Neural progenitor cell (in vitro differentiated cells): Measurements from ENCODE around the gene DPP3. TPM values are rescaled to one million over a fixed set of nuclear protein-coding genes. Genes with fewer than 3 reads are reported as not detected.

ENCODE experiments used
- DNase-seq: peaks from one replicate; pipeline ENCODE4 v3.0.0-alpha.2; 2016; ENCODE audit warnings: low spot score
- H2AFZ ChIP-seq: fragments of 200-600 bp; sonication (generic); replicated peaks from 2 replicates; pipeline ENCODE4 v1.6.1; 2016; ENCODE audit warnings: antibody characterized with exemption
- H3F3A ChIP-seq: fragments of 200-600 bp; sonication (generic); 2 replicates; pipeline ENCODE4 v1.6.1; 2016; ENCODE audit warnings: antibody characterized with exemption, low read depth
- H3K27ac ChIP-seq: fragments of 200-600 bp; sonication (generic); 2 replicates; pipeline ENCODE4 v1.5.1; 2016; ENCODE audit warnings: mild to moderate bottlenecking
- H3K27me3 ChIP-seq: fragments of 200-600 bp; sonication (generic); 2 replicates; pipeline ENCODE4 v1.6.1; 2016; ENCODE audit warnings: mild to moderate bottlenecking, moderate library complexity
- H3K36me3 ChIP-seq: fragments of 200-600 bp; sonication (generic); 2 replicates; pipeline ENCODE4 v1.5.1; 2016
- H3K4me1 ChIP-seq: fragments of 200-600 bp; sonication (generic); 2 replicates; pipeline ENCODE4 v1.6.1; 2016; ENCODE audit warnings: mixed run types
- H3K4me2 ChIP-seq: fragments of 200-600 bp; sonication (generic); 2 replicates; pipeline ENCODE4 v1.6.1; 2016
- H3K4me3 ChIP-seq: fragments of 200-600 bp; sonication (generic); 2 replicates; pipeline ENCODE4 v1.5.1; 2016
- H3K79me2 ChIP-seq: fragments of 200-600 bp; sonication (generic); 2 replicates; pipeline ENCODE4 v1.6.1; 2016; ENCODE audit warnings: low read depth
- H3K9ac ChIP-seq: fragments of 200-600 bp; sonication (generic); 2 replicates; pipeline ENCODE4 v1.6.1; 2016
- H3K9me3 ChIP-seq: fragments of 200-600 bp; sonication (generic); 2 replicates; pipeline ENCODE4 v1.5.1; 2016; ENCODE audit warnings: low read depth
- H4K20me1 ChIP-seq: fragments of 200-600 bp; sonication (generic); 2 replicates; pipeline ENCODE4 v1.6.1; 2016; ENCODE audit warnings: low read depth
- H3K27ac Mint-ChIP-seq: 3 replicates; pipeline ENCODE4 v1.8.0; 2021; ENCODE audit warnings: mixed read lengths
- H3K27me3 Mint-ChIP-seq: 2 replicates; pipeline ENCODE4 v1.8.0; 2022; ENCODE audit warnings: low read depth, mild to moderate bottlenecking, inconsistent platforms, moderate library complexity, mixed read lengths; ENCODE audit not compliant: insufficient read depth
- H3K36me3 Mint-ChIP-seq: 3 replicates; pipeline ENCODE4 v1.8.0; 2021; ENCODE audit warnings: mixed read lengths
- H3K4me1 Mint-ChIP-seq: 3 replicates; pipeline ENCODE4 v1.8.0; 2021; ENCODE audit warnings: mixed read lengths
- H3K4me3 Mint-ChIP-seq: 3 replicates; pipeline ENCODE4 v1.8.0; 2021; ENCODE audit warnings: mild to moderate bottlenecking, moderate library complexity, mixed read lengths
- H3K9me3 Mint-ChIP-seq: 3 replicates; pipeline ENCODE4 v1.8.0; 2020; ENCODE audit warnings: mixed read lengths
- EZH2 ChIP-seq: fragments of 200-600 bp; sonication (generic); IDR thresholded peaks from 2 replicates; pipeline ENCODE4 v1.6.1; 2017; ENCODE audit warnings: antibody characterized with exemption, mild to moderate bottlenecking, moderate library complexity
- EZH2phosphoT487 ChIP-seq: fragments of 200-600 bp; sonication (generic); IDR thresholded peaks from 2 replicates; pipeline ENCODE4 v1.6.1; 2017; ENCODE audit warnings: antibody characterized with exemption
- total RNA-seq: library from RNA; depleted of rRNA; stranded (reverse); fragments of >200 nt; gene quantifications from 2 replicates; pipeline ENCODE4 v1.2.3, GENCODE V29; 2015; ENCODE audit warnings: low replicate concordance
- TF ChIP-seq, protein P1 (sequence below): fragments of 200-600 bp; sonication (generic); IDR thresholded peaks from 2 replicates; pipeline ENCODE4 v1.5.1; 2017; ENCODE audit warnings: antibody characterized with exemption, mild to moderate bottlenecking

Gene DPP3
- total RNA-seq, 1 donor from 2014 or later = 41.3 TPM

DNA sequence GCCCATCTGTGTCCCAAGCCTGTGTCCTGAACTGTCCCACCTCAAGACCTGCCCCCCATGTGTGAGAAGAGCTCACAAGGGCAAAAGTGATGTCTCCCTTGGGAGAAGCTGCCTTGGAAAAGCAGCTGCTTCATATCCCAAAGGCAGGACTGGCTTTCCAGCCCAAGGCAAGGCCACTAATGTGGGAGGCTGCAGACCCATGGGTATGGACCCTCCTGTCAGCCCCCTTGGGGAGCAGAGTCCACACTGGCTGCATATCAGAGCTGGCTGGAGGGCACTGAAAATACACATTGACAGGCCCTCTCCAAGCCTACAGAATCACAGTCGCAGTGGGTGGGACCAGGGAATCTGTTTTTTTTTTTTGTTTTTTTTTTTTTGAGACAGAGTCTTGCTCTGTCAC, 10.8 kb upstream of the DPP3 start:
- Mint-ChIP-seq H3K9me3 (no peaks in the 10 kb centered on the region), H3K4me1 (peaks cover 40% of the 10 kb centered on the region), H3K4me3 (no peak overlapping the region), H3K36me3 (peaks cover 5% of the 10 kb centered on the region), H3K27me3 (peaks cover 2% of the 10 kb centered on the region), H3K27ac (no peak overlapping the region)
- Histone ChIP-seq H3K9ac (no peak overlapping the region), H3K79me2 (no peaks in the 10 kb centered on the region), H3K36me3 (no peaks in the 10 kb centered on the region), H3K4me1 (peaks cover 9% of the 10 kb centered on the region), H3K27ac (no peak overlapping the region), H3K27me3 (peaks cover 4% of the 10 kb centered on the region), H3F3A (peaks cover 26% of the 10 kb centered on the region), H3K4me2 (no peak overlapping the region), H3K9me3 (no peaks in the 10 kb centered on the region), H3K4me3 (no peak overlapping the region), H2AFZ (no peak overlapping the region), H4K20me1 (peaks cover 18% of the 10 kb centered on the region)
- no peak for DNase-seq
- TF ChIP-seq, protein P1, sequence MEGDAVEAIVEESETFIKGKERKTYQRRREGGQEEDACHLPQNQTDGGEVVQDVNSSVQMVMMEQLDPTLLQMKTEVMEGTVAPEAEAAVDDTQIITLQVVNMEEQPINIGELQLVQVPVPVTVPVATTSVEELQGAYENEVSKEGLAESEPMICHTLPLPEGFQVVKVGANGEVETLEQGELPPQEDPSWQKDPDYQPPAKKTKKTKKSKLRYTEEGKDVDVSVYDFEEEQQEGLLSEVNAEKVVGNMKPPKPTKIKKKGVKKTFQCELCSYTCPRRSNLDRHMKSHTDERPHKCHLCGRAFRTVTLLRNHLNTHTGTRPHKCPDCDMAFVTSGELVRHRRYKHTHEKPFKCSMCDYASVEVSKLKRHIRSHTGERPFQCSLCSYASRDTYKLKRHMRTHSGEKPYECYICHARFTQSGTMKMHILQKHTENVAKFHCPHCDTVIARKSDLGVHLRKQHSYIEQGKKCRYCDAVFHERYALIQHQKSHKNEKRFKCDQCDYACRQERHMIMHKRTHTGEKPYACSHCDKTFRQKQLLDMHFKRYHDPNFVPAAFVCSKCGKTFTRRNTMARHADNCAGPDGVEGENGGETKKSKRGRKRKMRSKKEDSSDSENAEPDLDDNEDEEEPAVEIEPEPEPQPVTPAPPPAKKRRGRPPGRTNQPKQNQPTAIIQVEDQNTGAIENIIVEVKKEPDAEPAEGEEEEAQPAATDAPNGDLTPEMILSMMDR = no peak
- TF ChIP-seq EZH2 (no peak), EZH2phosphoT487 (no peak)

DNA sequence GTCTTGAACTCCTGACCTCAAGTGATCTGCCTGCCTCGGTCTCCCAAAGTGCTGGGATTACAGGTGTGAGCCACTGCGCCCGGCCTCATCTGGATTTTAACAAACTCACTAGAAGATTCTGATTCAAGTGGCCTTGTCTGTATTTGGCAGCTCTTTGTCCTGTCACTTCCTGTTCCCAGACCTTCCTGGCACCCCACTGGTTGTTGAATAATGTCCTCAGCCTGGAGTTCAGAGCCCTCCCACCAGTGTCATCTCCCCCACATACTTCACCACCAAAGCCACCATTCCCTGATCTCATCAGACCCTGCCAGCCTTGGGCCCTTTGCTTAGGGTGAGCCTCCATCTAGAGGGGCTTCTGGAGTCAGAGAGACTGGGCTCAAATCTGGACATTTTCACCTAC, 10.2 kb upstream of the DPP3 start:
- Mint-ChIP-seq H3K4me3 (peak overlapping the region; percentile 52), H3K27ac (peak overlapping the region; percentile 78)

DNA sequence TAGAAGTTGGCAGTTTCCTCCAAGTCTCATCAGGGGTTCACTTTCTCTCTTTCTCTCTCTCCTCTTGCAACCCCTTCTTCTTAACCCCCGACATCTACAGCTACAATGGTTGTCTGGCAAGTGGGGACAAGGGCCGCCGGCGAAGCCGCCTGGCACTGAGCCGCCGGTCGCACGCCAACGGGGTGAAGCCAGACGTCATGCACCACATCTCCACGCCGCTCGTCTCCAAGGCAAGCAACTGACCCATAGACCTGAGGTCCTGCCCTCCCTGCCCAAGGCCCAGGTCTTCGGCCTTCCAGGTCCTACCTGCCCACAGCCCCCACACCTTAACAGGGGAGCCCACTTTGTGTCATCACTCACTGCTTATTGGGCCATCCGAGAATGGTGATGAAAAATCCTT, 9.1 kb upstream of the DPP3 start:
- Histone ChIP-seq H3K4me3 (no peak overlapping the region), H3F3A (peaks cover 11% of the 10 kb centered on the region), H3K4me2 (no peak overlapping the region), H3K36me3 (no peaks in the 10 kb centered on the region), H3K79me2 (no peaks in the 10 kb centered on the region), H3K4me1 (peaks cover 9% of the 10 kb centered on the region), H3K9me3 (no peaks in the 10 kb centered on the region), H3K27ac (no peak overlapping the region), H2AFZ (no peak overlapping the region), H4K20me1 (peaks cover 18% of the 10 kb centered on the region), H3K27me3 (no peaks in the 10 kb centered on the region), H3K9ac (no peak overlapping the region)
- H3K36me3 Mint-ChIP-seq = peaks cover 5% of the 10 kb centered on the region
- no peak for DNase-seq
- TF ChIP-seq, protein P1 = no peak
- TF ChIP-seq EZH2 = no peak
- no peaks in the 10 kb centered on the region for H3K9me3 Mint-ChIP-seq
- H3K4me3 Mint-ChIP-seq = no peak overlapping the region
- H3K27me3 Mint-ChIP-seq = peaks cover 2% of the 10 kb centered on the region
- H3K27ac Mint-ChIP-seq = no peak overlapping the region
- H3K4me1 Mint-ChIP-seq = peaks cover 30% of the 10 kb centered on the region

More for the DNA sequence above, 10.2 kb upstream of the DPP3 start:
- Mint-ChIP-seq H3K4me1 (peaks cover 40% of the 10 kb centered on the region), H3K9me3 (no peaks in the 10 kb centered on the region), H3K36me3 (peaks cover 5% of the 10 kb centered on the region), H3K27me3 (peaks cover 2% of the 10 kb centered on the region)
- TF ChIP-seq, protein P1 = no peak
- TF ChIP-seq EZH2phosphoT487 (no peak), EZH2 (no peak)
- no peaks in the 10 kb centered on the region for H3K9me3 ChIP-seq
- no peak overlapping the region for H3K4me3 ChIP-seq
- H3K9ac ChIP-seq = no peak overlapping the region
- H3K79me2 ChIP-seq = no peaks in the 10 kb centered on the region
- H3K36me3 ChIP-seq = no peaks in the 10 kb centered on the region
- no peak overlapping the region for H3K4me2 ChIP-seq
- peaks cover 9% of the 10 kb centered on the region for H3K4me1 ChIP-seq
- DNase-seq = no peak
- peaks cover 4% of the 10 kb centered on the region for H3K27me3 ChIP-seq
- peaks cover 18% of the 10 kb centered on the region for H4K20me1 ChIP-seq
- H2AFZ ChIP-seq = no peak overlapping the region
- no peak overlapping the region for H3K27ac ChIP-seq
- H3F3A ChIP-seq = peaks cover 22% of the 10 kb centered on the region
